Stimulated activated CD4-positive, alpha-beta T cell treated with anti-CD3 and anti-CD28 coated beads, Interleukin-1b, Interleukin-23, amount 100 ng/mL, for 4 hours (primary cell): Measurements from ENCODE around the gene DLGAP4.

Source experiments
- DNase-seq, 2 donors: peaks; one replicate each; pipeline ENCODE4 v3.0.0-alpha.2; 2020; ENCODE audit warnings: low read depth in 2 of 2

DLGAP4 gene

DNA sequence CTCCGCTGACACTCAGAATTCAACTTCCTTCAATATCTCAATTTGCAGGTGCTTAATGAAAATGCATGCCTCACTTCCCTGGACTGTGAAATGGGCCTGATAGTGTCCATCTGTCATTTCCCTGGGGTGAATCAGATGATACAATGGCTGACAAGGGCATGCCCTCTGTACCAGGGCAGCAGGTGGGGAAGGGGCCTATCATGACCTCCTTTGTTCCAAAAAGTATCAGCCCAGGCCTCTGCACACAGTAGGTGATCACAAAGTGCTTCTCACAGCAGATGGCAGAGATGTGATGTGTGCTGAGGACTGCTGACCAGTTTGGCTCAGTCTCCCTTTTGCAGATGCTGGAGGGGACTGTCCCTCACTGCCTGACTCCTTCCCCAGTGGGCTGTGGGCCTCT lies 44.3 kb downstream of the DLGAP4 start:
- no peak for DNase-seq

DNA sequence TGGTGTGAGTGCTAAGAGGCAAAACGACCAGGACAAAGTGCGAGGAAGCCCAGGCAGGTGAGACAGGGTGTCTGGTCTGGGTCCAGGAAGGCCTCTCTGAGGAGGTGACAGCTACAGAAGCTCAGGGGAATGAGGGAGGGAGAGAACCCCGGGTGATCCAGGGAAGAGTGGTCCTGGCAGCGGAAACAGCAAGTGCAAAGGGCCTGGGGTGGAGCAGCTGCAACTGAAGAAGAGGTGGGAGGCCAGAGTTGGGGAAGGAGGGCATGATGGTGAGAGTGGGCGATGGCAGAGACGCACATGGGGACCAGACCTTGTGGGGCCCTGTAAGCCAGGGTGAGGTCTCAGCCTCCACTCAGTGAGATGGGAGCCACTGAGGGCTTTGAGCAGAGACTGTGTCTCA lies 45.8 kb downstream of the DLGAP4 start:
- DNase-seq: no peak

GRCh38 chr20:36352843-36353553 lies 46.9 kb downstream of the DLGAP4 start:
- DNase-seq: no peak

DNA sequence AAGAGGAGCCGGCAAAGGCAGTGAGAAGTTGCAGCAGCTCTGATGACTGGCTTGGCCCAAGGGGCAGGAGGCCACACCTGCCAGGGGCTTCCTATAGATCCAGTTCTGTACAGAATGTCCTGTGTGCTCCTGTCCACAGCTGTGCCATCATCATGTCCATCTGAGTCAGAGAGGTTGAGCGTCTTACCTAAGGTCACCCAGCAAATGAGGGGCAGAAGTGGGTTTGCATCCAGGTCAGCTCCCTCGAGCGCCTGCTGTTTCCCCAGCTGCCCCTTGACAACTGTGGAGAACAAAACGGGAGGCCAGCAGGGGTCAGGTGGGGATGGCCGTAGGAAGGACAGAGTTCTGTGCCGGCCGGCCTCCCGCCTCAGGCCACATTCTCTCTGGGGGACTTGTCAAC lies 47.6 kb downstream of the DLGAP4 start:
- DNase-seq: no peak

DNA sequence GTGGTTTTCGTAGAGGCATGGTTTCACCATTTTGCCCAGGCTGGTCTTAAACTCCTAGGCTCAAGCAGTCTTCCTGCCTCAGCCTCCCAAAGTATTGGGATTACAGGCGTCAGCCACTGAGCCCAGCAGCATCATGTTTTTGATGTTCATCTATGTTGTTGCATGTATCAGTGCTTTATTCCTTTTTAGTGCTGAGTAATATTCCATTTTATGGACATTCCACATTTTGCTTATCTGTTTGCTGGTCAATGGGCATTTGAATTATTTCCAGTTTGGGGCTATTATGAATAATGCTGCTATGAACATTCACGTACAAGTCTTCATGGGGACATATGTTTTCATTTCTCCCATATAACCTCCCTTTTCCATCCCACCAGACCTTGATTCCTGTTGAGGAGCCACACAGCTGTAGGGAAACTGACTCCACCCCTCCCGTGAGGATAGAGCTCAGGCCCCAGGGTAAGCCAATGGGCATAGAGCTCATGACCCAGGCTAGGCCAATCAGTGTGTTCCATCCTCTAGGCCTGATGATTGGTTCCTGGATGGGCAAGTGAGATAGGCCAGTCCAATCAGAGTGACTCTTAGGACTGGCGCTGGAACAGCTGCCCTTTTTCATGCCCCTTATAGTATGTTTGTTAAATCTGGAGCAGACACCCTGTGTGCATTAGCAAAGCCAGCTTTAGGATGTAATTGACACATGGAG lies 49.5 kb downstream of the DLGAP4 start:
- no peak for DNase-seq

DNA sequence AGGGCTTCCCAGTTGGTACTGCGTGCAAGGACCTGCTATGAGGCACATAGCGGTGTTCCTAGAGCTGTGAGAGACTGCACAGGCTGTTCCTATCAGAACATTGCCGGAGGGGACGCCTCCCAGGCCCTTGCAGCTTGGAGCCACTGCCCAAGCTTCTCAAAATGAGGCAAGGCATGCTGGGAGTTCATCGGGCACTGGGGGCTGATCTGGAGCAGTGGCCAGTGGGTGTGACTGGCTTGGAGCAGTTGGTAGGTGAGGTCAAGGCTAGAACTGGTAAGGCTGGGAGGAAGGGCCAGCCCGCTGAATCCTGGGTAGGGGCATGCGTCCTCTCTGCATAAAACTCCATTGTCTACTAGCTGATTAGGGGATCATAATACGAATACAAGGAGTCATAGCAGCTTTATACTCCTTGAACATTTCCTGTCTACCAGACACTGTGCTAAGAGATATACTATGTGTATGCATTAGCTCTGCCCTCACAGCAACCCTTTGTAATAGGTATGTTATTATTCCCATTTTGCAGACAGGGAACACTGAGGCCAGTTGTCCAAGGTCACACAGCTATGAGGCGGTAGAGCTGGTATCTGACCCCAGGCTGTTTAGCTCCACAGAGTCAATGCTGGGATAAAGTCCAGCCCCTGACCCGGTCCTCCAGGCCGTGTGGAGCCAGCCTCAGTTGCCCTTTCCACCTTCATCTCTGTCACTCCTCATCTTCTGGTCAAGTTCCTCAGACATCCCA lies 53.7 kb downstream of the DLGAP4 start:
- DNase-seq: no peak

GRCh38 chr20:36360429-36360828 lies 54.3 kb downstream of the DLGAP4 start:
- DNase-seq: no peak

- DNase-seq: no peak
Measured at GRCh38 chr20:36361406-36361805, 55.3 kb downstream of the DLGAP4 start.

GRCh38 chr20:36362261-36362660 lies 56.1 kb downstream of the DLGAP4 start:
- no peak for DNase-seq

DNA sequence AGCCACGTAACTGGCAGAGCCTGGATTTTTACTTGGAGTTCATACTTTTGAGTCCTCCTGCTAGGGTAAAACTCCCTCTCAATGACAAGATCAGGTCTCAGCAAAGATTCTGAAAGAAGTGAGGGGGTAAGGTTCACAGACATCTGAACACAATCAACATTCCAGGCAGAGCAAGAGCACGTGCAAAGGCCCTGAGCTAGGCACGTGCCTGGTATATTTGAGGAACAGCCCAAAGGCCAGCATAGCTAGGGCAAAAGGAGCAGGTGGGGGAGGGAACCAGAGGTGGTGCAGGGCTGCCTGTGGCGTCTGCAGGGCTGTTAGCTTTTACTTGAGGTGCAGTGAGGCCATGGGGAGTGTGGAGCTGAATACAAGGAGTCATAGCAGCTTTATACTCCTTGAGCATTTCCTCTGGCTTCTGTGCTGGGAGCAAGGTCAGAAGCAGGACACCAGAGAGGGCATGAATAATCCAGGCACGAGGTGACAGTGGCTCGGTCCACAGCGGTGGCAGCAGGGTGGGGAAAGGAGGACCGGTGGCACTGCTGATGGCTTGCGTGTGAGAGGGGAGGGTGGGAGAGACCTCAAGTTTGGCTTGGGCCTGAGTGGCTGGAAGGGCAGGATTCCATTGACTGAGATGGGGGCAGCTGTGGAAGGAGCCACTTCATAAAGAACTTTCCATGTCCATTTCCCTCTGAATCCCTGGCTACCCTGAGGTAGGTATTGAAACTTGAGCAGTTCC lies 57.0 kb downstream of the DLGAP4 start:
- DNase-seq: no peak

GRCh38 chr20:36364506-36364905 lies 58.4 kb downstream of the DLGAP4 start:
- DNase-seq: no peak

DNA sequence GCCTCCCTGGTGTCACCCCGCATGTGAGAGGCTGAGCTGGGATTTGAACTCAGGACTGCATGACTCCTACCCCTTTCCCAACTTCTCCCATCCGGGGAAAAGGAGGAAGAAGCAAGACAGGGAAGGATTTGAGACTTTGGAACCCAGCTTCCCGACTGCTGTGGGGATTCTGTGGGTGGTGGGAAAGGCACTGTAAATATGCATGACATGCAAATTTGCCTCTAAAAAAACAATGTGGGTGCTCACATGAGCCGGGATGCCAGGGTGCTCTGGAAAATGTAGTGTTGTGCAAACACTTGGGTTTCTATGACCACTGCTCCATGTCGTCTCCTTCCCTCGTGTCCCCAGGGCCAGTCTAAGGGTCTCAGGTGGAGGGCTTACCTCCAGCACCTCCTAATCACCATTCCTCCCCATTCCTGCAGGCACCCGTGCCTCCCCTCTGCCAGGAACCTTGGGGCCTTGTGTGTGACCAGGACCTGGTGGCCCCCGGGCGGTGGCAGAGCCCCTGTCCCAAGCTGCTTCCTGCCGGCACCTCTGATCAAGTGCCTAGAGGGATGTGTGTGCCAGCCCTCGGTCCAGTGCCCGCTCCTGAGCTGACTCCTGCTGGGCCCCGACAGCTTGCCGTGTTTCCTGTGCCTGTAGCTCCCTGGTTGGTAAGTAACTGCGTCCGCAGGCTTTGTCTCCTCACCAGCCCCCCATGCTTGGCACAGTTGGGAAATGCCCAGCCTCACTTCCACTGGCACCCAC lies 60.7 kb downstream of the DLGAP4 start:
- DNase-seq: no peak

- no peak for DNase-seq
Measured at GRCh38 chr20:36367370-36367745, 61.2 kb downstream of the DLGAP4 start.

DNA sequence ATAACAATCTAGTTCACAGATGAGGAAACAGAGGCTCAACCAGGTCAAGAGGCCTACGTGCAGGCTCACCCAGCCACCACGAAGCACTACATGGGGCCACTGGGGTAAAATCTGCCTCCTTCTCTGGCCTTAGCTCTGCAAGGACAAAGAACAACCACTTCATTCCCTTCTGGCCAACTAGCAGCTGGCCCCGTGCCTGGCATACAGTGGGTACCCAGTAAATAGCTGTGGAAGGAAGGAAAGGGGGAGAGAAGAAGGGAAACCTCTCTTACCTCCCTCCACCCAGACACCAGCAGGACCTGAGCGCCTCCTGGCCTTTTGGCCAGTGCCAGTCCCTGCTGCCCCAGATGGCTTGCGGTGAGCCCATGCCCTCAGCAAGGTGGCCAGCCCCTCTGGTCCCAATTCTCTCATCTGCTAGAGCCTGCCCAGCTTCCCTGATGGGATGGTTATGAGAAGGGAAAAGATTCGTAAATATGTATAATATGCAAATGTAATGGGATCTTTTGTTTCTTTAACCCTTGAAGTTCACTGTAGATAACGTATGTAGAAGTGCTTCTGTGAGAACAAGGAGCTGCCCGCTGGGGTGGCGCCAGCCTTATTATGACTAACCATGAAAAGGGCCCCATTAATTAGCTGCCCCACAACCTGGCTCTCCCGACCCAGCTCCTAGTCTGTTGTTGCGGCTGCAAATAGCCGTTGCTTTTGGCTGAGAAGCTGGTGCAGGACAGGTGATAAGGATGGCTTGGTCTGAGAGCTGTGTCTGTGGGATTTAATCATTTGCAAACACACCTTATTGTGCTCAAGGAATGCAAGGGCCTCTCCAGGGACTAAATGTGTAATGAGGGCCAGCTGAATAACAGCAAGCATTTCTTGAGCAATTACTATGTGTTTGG lies 62.0 kb downstream of the DLGAP4 start:
- no peak for DNase-seq

DNA sequence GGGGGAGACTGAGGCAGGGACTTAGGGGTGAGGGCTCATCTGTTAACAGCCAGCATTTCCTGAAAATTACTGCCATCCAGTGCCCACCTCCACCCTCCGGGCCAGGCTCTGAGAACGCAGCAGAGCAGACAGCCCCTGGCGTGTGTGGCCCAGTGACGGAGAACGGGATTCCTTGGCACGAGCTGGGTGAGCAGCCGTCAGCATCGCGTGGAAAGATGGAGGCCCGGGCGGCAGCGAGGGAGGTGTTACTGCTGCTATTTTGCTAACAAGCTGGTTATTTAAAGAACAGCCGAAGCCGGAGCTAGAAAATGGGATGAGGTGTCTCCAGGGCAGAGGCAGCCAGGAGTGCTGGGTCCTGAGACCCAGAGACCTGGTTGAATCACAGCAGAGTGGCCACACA lies 62.7 kb downstream of the DLGAP4 start:
- no peak for DNase-seq

DNA sequence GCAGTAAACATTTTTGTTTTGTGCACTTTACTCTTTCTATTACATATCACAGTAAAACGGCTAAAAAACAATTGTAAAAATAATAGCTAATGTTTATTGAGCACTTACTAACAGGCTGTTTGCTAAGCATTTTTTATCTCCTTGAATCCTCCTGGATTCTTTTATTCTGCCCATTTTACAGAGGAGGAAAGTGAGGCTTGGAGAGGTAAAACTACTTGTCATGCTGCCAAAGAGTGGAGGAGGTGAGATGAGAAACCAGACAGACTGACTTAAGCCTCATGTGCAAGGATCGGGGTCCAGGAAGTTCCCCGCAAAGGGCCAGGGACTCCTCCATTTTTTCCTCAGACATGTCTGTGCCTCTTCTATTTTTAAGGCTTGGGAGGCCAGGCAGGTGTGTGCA lies 63.6 kb downstream of the DLGAP4 start:
- DNase-seq: no peak

- DNase-seq: no peak
Measured at GRCh38 chr20:36370991-36371790, 65.1 kb downstream of the DLGAP4 start.

DNA sequence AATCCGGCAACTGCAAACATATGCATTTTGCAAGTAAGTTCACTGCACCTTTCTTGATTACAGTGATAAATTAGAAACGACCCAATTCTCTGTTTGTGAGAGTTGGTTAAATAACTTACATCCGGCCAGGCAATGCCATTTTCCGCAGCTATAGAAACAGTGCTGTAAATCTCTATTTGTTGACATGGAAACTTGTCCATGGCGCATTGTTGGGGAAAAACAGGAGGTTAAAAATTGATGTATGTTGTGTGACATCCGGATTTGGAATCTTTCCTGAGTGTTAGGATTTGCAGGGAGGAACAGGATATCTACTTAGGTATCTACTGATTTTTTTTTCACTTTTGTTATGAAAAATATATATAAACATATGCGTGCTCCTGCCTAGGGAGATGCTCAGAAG lies 66.5 kb downstream of the DLGAP4 start:
- DNase-seq: no peak

- no peak for DNase-seq
Measured at GRCh38 chr20:36373089-36373488, 67.0 kb downstream of the DLGAP4 start.

- no peak for DNase-seq
Measured at GRCh38 chr20:36374995-36375394, 68.9 kb downstream of the DLGAP4 start.
